NCI-H524 treated with DMSO at 0.1 percent for 48 hours (cell line): ENCODE results near the gene SARDH.

ENCODE experiments used
- DNase-seq: peaks from one replicate; lab custom pipeline; 2025; lab: John Stamatoyannopoulos, UW

Gene SARDH

GRCh38 chr9:133737774-133738639 lies at the start of gene SARDH:
TSS of gene SARDH (minus strand) at chr9:133738352. CDS start at chr9:133734173, 4,179 bp downstream.
- DNase-seq = no peak

GRCh38 chr9:133787754-133788025 lies 49.5 kb upstream of the SARDH start:
- no peak for DNase-seq

GRCh38 chr9:133786907-133787753 lies 49.0 kb upstream of the SARDH start:
- DNase-seq = no peak

GRCh38 chr9:133786371-133786753 lies 48.2 kb upstream of the SARDH start:
- DNase-seq = no peak

- DNase-seq = no peak
Observed at GRCh38 chr9:133785753-133786370, 47.7 kb upstream of the SARDH start.

GRCh38 chr9:133784731-133785561 lies 46.8 kb upstream of the SARDH start:
- no peak for DNase-seq

- no peak for DNase-seq
Observed at GRCh38 chr9:133783331-133783731, 45.2 kb upstream of the SARDH start.

- peak; percentile 9 for DNase-seq
Observed at GRCh38 chr9:133782157-133783130, 44.3 kb upstream of the SARDH start.

GRCh38 chr9:133781828-133782135 lies 43.6 kb upstream of the SARDH start:
- no peak for DNase-seq

GRCh38 chr9:133780962-133781827 lies 43.0 kb upstream of the SARDH start:
- no peak for DNase-seq

- DNase-seq = no peak
Observed at GRCh38 chr9:133780404-133780945, 42.3 kb upstream of the SARDH start.

- no peak for DNase-seq
Observed at GRCh38 chr9:133779516-133780403, 41.6 kb upstream of the SARDH start.

GRCh38 chr9:133779081-133779480 lies 40.9 kb upstream of the SARDH start:
- DNase-seq = no peak

GRCh38 chr9:133778336-133779013 lies 40.3 kb upstream of the SARDH start:
- no peak for DNase-seq

GRCh38 chr9:133777871-133778270 lies 39.7 kb upstream of the SARDH start:
- no peak for DNase-seq

GRCh38 chr9:133777068-133777791 lies 39.1 kb upstream of the SARDH start:
- DNase-seq = no peak
